Ascending aorta (tissue), 2 donors: ENCODE measurements around the gene TMEM139. TPM values are rescaled to one million over a fixed set of nuclear protein-coding genes. Genes with fewer than 3 reads are reported as not detected.
A peak's percentile ranks its signal among the peaks of the same experiment; 100 is the strongest.

Experiments
- DNase-seq, 2 donors: peaks; one replicate each; pipeline ENCODE4 v3.0.0-alpha.2; 2019; ENCODE audit warnings: low spot score in 2 of 2
- H3K27ac ChIP-seq, 2 donors: fragments of 200-600 bp; sonication (generic); one replicate each; pipeline ENCODE4 v1.5.1; 2016 to 2017; ENCODE audit warnings: mild to moderate bottlenecking in 1 of 2
- H3K27me3 ChIP-seq: fragments of 200-600 bp; sonication (generic); one replicate; pipeline ENCODE4 v1.5.1; 2017
- H3K36me3 ChIP-seq, 2 donors: fragments of 200-600 bp; sonication (generic); one replicate each; pipeline ENCODE4 v1.5.1; 2016
- H3K4me1 ChIP-seq, 2 donors: fragments of 200-600 bp; sonication (generic); one replicate each; pipeline ENCODE4 v1.5.1; 2016 to 2017; ENCODE audit warnings: mild to moderate bottlenecking in 1 of 2
- H3K4me3 ChIP-seq, 2 donors: fragments of 200-600 bp; sonication (generic); one replicate each; pipeline ENCODE4 v1.5.1; 2016 to 2017; ENCODE audit warnings: mild to moderate bottlenecking in 1 of 2
- H3K9me3 ChIP-seq, 2 donors: fragments of 200-600 bp; sonication (generic); one replicate each; pipeline ENCODE4 v1.5.1; 2016
- CTCF ChIP-seq, 3 experiments: fragments of 200-600 bp in 2 of 3; fragments of 450-650 bp in 1 of 3; sonication (generic) in 2 of 3; IDR thresholded peaks; one replicate each; pipeline ENCODE4 v1.5.1; 2016 to 2019; ENCODE audit warnings: antibody characterized with exemption in 3 of 3, mild to moderate bottlenecking in 1 of 3, moderate library complexity in 1 of 3
- intact Hi-C: fragments of 100-400 bp; cut with DNase I; formaldehyde crosslinking; loops from one replicate; pipeline ENCODE4 v1.15.1; 2023
- total RNA-seq: library from RNA; depleted of rRNA; stranded (reverse); fragments of >200 nt; gene quantifications from one replicate; pipeline ENCODE4 v1.1.0, GENCODE V29; 2016

TMEM139 gene
- total RNA-seq, 1 donor from 2014 or later, result 11.5 TPM

- peaks cover 19 to 27% of the 10 kb centered on the region in 2 donors for H3K36me3 ChIP-seq
- H3K4me3 ChIP-seq, result no peak overlapping the region
- no peak for TF ChIP-seq CTCF (IDR thresholded peaks at IDR 0.05)
- intact Hi-C loops, result no loop called here
- H3K27me3 ChIP-seq, result no peaks in the 10 kb centered on the region
- DNase-seq, result no peak
- peaks cover 0 to 6% of the 10 kb centered on the region in 2 donors for H3K4me1 ChIP-seq
- H3K9me3 ChIP-seq, result no peaks in the 10 kb centered on the region
- no peak overlapping the region for H3K27ac ChIP-seq
Measured at GRCh38 chr7:143269251-143269650, 15.5 kb upstream of the TMEM139 start.

DNA sequence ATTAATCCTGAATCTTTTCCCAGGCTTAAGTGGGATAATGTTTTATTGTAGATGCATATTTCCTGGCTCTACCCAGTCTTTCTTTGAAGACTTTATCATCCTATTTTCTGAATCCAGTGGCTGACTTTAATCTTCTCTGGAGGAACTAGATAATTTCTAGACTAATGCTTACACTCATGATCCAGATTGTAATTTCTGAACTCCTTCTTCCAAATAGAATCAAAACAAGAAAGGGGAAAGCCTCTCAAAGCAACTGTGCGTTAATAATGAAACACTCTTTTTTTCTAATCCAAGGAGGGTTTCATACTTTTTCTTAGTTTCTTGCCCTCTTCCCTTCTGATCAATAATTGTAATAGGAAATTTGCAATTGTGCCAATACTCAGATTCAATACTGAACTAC lies 13.5 kb upstream of the TMEM139 start:
- no peaks in the 10 kb centered on the region for H3K27me3 ChIP-seq
- peaks cover 19 to 27% of the 10 kb centered on the region in 2 donors for H3K36me3 ChIP-seq
- TF ChIP-seq CTCF (IDR thresholded peaks at IDR 0.05), result no peak
- no peak overlapping the region for H3K4me3 ChIP-seq
- no peak for DNase-seq
- no peaks in the 10 kb centered on the region for H3K9me3 ChIP-seq
- intact Hi-C loops, result no loop called here
- no peaks in the 10 kb centered on the region for H3K4me1 ChIP-seq
- no peak overlapping the region for H3K27ac ChIP-seq

GRCh38 chr7:143272871-143273270 lies 11.9 kb upstream of the TMEM139 start:
- no peaks in the 10 kb centered on the region for H3K27me3 ChIP-seq
- H3K4me3 ChIP-seq, result no peak overlapping the region
- H3K36me3 ChIP-seq, result peaks cover 14 to 15% of the 10 kb centered on the region in 2 donors
- no peaks in the 10 kb centered on the region for H3K9me3 ChIP-seq
- H3K27ac ChIP-seq, result no peak overlapping the region
- intact Hi-C loops, result no loop called here
- no peak for TF ChIP-seq CTCF (IDR thresholded peaks at IDR 0.05)
- no peaks in the 10 kb centered on the region for H3K4me1 ChIP-seq
- no peak for DNase-seq

- DNase-seq, result no peak
- Histone ChIP-seq H3K27ac (no peak overlapping the region), H3K27me3 (no peaks in the 10 kb centered on the region), H3K4me1 (no peaks in the 10 kb centered on the region), H3K9me3 (no peaks in the 10 kb centered on the region), H3K36me3 (no peaks in the 10 kb centered on the region), H3K4me3 (peak overlapping the region in 1 of 2 donors; percentile 10)
- intact Hi-C loops, result no loop called here
- no peak for TF ChIP-seq CTCF (IDR thresholded peaks at IDR 0.05)
Measured at GRCh38 chr7:143279186-143280098, 5.3 kb upstream of the TMEM139 start.

DNA sequence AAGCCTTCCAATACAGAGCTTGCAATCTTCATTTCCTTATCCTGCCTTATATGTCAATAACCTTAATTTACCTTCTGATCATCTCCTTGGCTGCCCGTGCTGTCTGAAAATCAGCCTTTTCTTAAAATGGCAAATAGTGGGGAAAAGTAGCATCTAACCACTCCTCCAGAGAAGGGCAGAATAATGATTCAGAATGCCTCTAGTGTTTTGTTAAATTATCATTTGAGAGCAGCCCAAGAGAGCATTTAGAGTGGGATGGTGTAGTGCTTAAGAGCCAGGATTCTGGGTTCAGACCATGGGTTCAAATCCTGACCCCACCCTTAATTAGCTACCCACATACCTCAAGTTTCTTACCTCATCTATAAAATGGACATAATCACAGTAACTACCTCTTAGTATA lies 4.6 kb upstream of the TMEM139 start:
- DNase-seq, result no peak
- H3K9me3 ChIP-seq, result no peaks in the 10 kb centered on the region
- no peaks in the 10 kb centered on the region for H3K4me1 ChIP-seq
- H3K4me3 ChIP-seq, result peak overlapping the region in 1 of 2 donors; percentile 10
- no peaks in the 10 kb centered on the region for H3K27me3 ChIP-seq
- H3K27ac ChIP-seq, result no peak overlapping the region
- intact Hi-C loops, result no loop called here
- no peaks in the 10 kb centered on the region for H3K36me3 ChIP-seq
- TF ChIP-seq CTCF (IDR thresholded peaks at IDR 0.05), result no peak
